GM18858 (cell line): ENCODE results near the gene AACS.

ENCODE experiments used
- ATAC-seq: cut with Tn5 transposase; IDR thresholded peaks from one replicate; pipeline ENCODE4 v1.9.1; 2021; ENCODE audit not compliant: unreplicated experiment

AACS gene

GRCh38 chr12:125183187-125184067 lies 118.2 kb downstream of the AACS start:
- peak; percentile 91 for ATAC-seq

GRCh38 chr12:125184213-125184967 lies 119.2 kb downstream of the AACS start:
- ATAC-seq = no peak

GRCh38 chr12:125185311-125185739 lies 120.1 kb downstream of the AACS start:
- ATAC-seq = no peak

- no peak for ATAC-seq
These were observed 120.7 kb downstream of the AACS start, which contains the start of gene TMEM132B for GRCh38 chr12:125185740-125186470. TSS of gene TMEM132B (plus strand) at chr12:125186386.

- no peak for ATAC-seq
These were observed 121.4 kb downstream of the AACS start for GRCh38 chr12:125186471-125187147.

- ATAC-seq = no peak
These were observed 122.0 kb downstream of the AACS start for GRCh38 chr12:125187148-125187745.

- ATAC-seq = no peak
These were observed 122.8 kb downstream of the AACS start for GRCh38 chr12:125187780-125188741.

- ATAC-seq = no peak
These were observed 123.8 kb downstream of the AACS start for GRCh38 chr12:125189015-125189414.

GRCh38 chr12:125189502-125189901 lies 124.3 kb downstream of the AACS start:
- no peak for ATAC-seq

GRCh38 chr12:125191361-125192087 lies 126.3 kb downstream of the AACS start:
- ATAC-seq = no peak

- no peak for ATAC-seq
These were observed 127.5 kb downstream of the AACS start for GRCh38 chr12:125192690-125193221.
